MG63 (cell line): ENCODE data around the gene PCP2. TPM values are rescaled to one million over a fixed set of nuclear protein-coding genes. Genes with fewer than 3 reads are reported as not detected.
"Not testable (repeated sequence)": the region's sequence is repeated elsewhere in the genome, so short reads cannot be mapped to it uniquely, and the experiment has no call there.

Experiments
- DNase-seq: peaks from one replicate; pipeline ENCODE4 v3.0.0-alpha.2; 2020
- H3K27me3 ChIP-seq: fragments of 250-450 bp; sonication (Bioruptor Pico); 2 replicates; pipeline ENCODE4 v1.5.1; 2020; ENCODE audit warnings: mild to moderate bottlenecking, moderate library complexity
- H3K36me3 ChIP-seq: fragments of 250-450 bp; sonication (Bioruptor Pico); 2 replicates; pipeline ENCODE4 v1.5.1; 2020; ENCODE audit warnings: mild to moderate bottlenecking, moderate library complexity
- H3K4me3 ChIP-seq: fragments of 250-450 bp; sonication (Bioruptor Pico); 2 replicates; pipeline ENCODE4 v1.5.1; 2020; ENCODE audit warnings: mild to moderate bottlenecking, moderate library complexity
- H3K9me3 ChIP-seq: fragments of 250-450 bp; sonication (Bioruptor Pico); 2 replicates; pipeline ENCODE4 v1.5.1; 2020; ENCODE audit warnings: mild to moderate bottlenecking, moderate library complexity
- total RNA-seq: library from RNA; depleted of rRNA; stranded (reverse); fragments of >200 nt; shearing (Covaris generic); gene quantifications from 2 replicates; pipeline ENCODE4 v1.2.3, GENCODE V29; 2014; ENCODE audit warnings: low replicate concordance

Gene PCP2
- total RNA-seq, 1 experiment from 2014 or later, result not detected

- Histone ChIP-seq H3K9me3 (no peaks in the 10 kb centered on the region), H3K4me3 (no peak overlapping the region), H3K36me3 (no peaks in the 10 kb centered on the region), H3K27me3 (peaks cover 13% of the 10 kb centered on the region; the same call in 1 of the 2 replicates)
- no peak for DNase-seq
Observed at GRCh38 chr19:7645163-7645562, 11.6 kb upstream of the PCP2 start.

DNA sequence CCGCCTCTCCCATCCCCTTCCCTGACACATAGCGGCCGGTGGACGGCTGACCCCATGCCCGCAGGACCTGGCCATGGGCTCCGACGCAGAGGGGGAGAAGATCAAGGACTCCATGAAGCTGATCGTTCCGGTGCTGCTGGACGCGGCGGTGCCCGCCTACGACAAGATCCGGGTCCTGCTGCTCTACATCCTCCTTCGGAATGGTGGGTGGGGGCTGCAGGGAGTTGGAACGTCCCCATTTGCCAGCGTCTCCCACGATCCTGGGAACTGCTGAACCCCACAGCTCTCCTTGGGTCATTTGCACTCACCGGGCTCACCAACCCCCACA lies 11.0 kb upstream of the PCP2 start:
- Histone ChIP-seq H3K9me3 (no peaks in the 10 kb centered on the region), H3K27me3 (peaks cover 10% of the 10 kb centered on the region; the same call in 1 of the 2 replicates), H3K36me3 (no peaks in the 10 kb centered on the region), H3K4me3 (no peak overlapping the region)
- DNase-seq, result no peak

DNA sequence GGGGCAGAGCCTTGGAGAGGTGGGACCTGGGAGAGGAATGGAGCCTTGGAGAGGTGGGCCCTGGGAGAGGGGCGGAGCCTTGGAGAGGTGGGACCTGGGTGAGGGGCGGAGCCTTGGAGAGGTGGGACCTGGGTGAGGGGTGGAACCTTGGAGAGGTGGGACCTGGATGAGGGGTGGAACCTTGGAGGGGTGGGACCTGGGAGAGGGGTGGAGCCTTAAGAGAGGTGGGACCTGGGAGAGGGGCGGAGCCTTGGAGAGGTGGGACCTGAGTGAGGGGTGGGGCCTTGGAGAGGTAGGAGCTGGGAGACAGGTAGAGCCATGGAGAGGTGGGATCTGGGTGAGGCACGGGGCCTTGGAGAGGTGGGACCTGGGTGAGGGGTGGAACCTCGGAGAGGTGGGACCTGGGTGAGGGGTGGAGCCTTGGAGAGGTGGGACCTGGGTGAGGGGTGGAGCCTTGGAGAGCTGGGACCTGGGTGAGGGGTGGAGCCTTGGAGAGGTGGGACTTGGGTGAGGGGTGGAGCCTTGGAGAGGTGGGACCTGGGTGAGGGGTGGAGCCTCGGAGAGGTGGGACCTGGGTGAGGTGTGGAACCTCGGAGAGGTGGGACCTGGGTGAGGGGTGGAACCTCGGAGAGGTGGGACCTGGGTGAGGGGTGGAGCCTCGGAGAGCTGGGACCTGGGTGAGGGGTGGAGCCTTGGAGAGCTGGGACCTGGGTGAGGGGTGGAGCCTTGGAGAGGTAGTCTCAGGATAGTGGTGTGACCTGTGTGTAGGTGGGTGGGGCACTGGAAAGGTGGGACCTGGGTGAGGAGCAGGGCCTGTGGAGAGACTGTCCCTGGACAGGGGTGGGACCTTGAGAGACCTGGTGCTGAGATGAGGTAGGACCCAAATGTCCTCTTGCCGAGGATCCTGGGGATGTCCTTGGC lies 10.4 kb upstream of the PCP2 start:
- H3K27me3 ChIP-seq, DNase-seq, H3K4me3 ChIP-seq, H3K9me3 ChIP-seq, H3K36me3 ChIP-seq: not testable (repeated sequence)

DNA sequence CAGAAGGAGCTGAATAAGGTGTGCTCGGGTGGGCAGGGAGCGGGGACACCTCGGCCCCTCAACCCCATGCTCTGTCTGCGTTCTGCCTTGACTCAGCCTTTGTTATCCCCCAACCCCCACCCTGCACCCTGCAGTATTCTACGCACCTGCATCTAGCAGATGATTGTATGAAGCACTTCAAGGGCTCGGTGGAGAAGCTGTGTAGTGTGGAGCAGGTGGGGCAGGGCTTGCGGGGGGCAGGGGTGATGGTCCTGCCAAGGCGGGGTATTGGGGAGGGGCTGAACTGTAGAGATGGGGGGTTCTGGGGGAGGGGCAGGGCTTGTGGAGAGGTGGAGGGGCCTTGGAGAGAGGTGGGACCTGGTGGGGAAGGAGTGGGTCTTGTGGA lies 9.5 kb upstream of the PCP2 start:
- Histone ChIP-seq H3K36me3 (no peaks in the 10 kb centered on the region), H3K9me3 (no peaks in the 10 kb centered on the region), H3K27me3 (peaks cover 13% of the 10 kb centered on the region), H3K4me3 (no peak overlapping the region)
- DNase-seq, result no peak

GRCh38 chr19:7642295-7643030 lies 8.9 kb upstream of the PCP2 start:
- H3K9me3 ChIP-seq, result no peaks in the 10 kb centered on the region
- peaks cover 19% of the 10 kb centered on the region for H3K27me3 ChIP-seq
- DNase-seq, result no peak
- H3K4me3 ChIP-seq, result no peak overlapping the region
- no peaks in the 10 kb centered on the region for H3K36me3 ChIP-seq

GRCh38 chr19:7641290-7642276 lies 8.1 kb upstream of the PCP2 start:
- Histone ChIP-seq H3K36me3 (no peaks in the 10 kb centered on the region), H3K4me3 (no peak overlapping the region), H3K27me3 (peaks cover 28% of the 10 kb centered on the region), H3K9me3 (no peaks in the 10 kb centered on the region)
- DNase-seq, result no peak

DNA sequence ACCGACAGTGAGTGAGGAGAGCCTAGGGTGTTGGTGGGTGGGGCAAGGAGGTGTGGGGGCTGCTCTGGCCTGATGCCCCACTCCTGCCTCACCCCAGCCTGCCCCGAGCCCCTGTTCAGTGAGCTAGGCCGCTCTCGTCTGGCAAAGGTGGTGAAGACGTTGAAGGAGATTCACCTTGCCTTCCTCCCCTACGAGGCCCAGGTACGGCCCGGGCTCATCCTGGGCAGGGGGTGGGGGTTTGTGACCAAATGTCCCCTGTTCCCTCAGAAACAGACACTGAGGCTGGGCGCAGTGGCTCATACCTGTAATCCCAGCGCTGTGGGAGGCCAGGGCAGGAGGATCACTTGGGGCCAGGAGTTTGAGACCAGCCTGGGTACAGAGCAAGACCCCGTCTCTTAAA lies 7.3 kb upstream of the PCP2 start:
- H3K36me3 ChIP-seq, result no peaks in the 10 kb centered on the region
- no peak for DNase-seq

GRCh38 chr19:7639863-7640348 lies 6.4 kb upstream of the PCP2 start:
- Histone ChIP-seq H3K4me3 (no peak overlapping the region), H3K27me3 (peaks cover 37% of the 10 kb centered on the region), H3K36me3 (no peaks in the 10 kb centered on the region), H3K9me3 (no peaks in the 10 kb centered on the region)
- no peak for DNase-seq

More for the DNA sequence above, 7.3 kb upstream of the PCP2 start:
- Histone ChIP-seq H3K4me3 (no peak overlapping the region), H3K27me3 (peaks cover 33% of the 10 kb centered on the region), H3K9me3 (no peaks in the 10 kb centered on the region)

DNA sequence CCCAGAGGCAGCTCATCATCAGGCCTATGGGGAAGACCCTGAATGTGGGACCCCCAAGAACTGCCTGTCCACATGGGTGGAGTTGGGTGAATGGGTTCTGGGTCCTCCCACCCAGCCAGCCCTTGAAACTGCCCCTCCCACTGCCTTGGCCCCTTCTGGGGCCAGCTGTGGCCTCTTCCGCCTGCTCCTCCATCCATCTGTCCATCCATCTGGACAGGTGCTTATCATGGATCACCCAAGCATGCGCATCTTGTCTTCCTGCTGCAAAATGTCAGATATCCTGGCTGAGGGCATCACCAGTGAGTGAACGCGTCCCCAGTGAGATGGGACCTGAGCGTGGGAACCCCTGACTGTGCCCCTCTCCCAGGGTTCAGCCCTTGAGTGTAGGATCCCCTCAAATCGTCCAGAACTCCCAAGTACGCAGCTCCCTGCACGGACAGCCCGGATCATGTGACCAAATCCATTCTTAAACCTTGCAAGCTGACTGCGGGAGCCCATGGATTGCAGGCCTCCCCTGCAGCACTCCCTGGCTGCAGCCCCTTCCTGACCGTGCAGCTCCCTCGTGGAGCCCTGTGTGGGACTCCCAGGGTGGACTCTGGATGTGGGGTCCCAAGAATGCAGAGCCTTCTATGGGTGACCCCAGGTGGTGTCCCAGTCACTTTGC lies 5.4 kb upstream of the PCP2 start:
- Histone ChIP-seq H3K4me3 (no peak overlapping the region), H3K9me3 (no peaks in the 10 kb centered on the region), H3K36me3 (no peaks in the 10 kb centered on the region), H3K27me3 (peaks cover 39% of the 10 kb centered on the region)
- DNase-seq, result no peak

GRCh38 chr19:7637374-7638256 lies 4.1 kb upstream of the PCP2 start:
- no peak for DNase-seq
- H3K9me3 ChIP-seq, result no peaks in the 10 kb centered on the region
- peaks cover 37% of the 10 kb centered on the region for H3K27me3 ChIP-seq
- peak overlapping the region; percentile 38 for H3K4me3 ChIP-seq
- no peaks in the 10 kb centered on the region for H3K36me3 ChIP-seq

DNA sequence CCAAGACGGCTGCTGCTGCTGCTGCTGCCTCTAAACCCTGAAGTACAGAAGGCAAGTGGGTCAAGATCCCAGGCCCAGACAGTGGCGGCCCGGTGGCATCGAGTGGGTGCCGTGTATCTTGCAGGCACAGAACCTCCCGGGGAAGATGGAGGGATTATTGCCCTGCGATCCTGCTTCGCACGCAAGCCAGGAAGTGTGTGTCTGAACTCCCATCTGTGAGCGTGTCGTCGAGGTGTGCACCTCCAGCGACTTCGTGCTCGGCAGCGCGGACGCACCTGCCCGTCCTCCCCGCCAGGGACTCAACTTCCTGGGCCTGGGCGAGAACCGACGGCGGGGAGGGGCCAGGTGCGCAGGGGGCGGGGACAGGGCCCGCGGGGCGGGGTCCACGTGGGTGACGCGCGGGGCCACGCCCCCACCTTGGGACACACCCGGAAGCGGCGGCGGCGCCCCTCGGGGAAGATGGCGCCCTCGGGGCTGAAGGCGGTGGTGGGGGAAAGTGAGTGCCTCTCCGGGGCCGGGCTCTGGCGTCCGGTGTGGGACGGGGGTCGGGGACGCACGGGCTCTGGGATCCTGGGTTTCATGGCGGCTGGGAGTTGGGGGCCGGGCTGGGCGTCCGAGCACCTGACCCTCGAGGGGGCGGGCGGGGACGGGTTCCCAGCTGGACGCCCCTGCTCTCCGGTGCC lies 3.3 kb upstream of the PCP2 start, which contains the start of gene STXBP2:
Gene STXBP2 (plus strand): TSS at position 420 of the 683 bp plus-strand sequence. CDS start 40 bp downstream, at position 460.
- DNase-seq, result peak; percentile 38
- H3K36me3 ChIP-seq, result peaks cover 7% of the 10 kb centered on the region
- H3K4me3 ChIP-seq, result peak within 1 kb of the TSS; percentile 38
- no peaks in the 10 kb centered on the region for H3K9me3 ChIP-seq
- H3K27me3 ChIP-seq, result peaks cover 37% of the 10 kb centered on the region

- peaks cover 7% of the 10 kb centered on the region for H3K36me3 ChIP-seq
- DNase-seq, result no peak
- H3K4me3 ChIP-seq, result no peak overlapping the region; the same call in 1 of the 2 replicates
- H3K9me3 ChIP-seq, result no peaks in the 10 kb centered on the region
- H3K27me3 ChIP-seq, result peaks cover 37% of the 10 kb centered on the region
Observed at GRCh38 chr19:7636317-7636690, 2.8 kb upstream of the PCP2 start.

DNA sequence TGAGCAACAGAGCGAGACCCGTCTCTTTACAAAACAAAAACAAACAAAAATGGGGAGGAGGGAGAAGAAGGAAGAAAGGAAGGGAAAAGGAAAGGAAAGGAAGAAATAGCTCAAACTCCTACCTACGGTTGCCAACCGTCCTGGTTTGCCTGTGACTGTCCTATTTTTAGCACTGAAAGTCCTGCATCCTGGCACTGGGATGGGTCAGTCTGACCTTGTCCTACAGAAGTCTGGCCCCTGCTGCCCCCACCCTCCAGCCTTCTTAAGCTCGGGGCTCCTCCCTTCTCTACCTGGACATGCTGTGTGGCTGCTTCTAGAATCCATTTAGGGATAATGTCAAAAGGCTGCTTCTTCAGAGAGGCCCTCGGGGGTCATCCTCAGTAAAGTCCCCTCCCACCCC lies 2.2 kb upstream of the PCP2 start:
- Histone ChIP-seq H3K4me3 (no peak overlapping the region), H3K9me3 (no peaks in the 10 kb centered on the region), H3K27me3 (peaks cover 37% of the 10 kb centered on the region), H3K36me3 (peaks cover 7% of the 10 kb centered on the region)
- DNase-seq, result no peak

- no peak for DNase-seq
- Histone ChIP-seq H3K36me3 (peaks cover 13% of the 10 kb centered on the region), H3K9me3 (no peaks in the 10 kb centered on the region), H3K4me3 (no peak overlapping the region), H3K27me3 (peaks cover 27% of the 10 kb centered on the region)
Observed at GRCh38 chr19:7632340-7633203, 947 bp downstream of the PCP2 start.
